ENCODE results near the gene NAMPT.

Gene NAMPT

DNA sequence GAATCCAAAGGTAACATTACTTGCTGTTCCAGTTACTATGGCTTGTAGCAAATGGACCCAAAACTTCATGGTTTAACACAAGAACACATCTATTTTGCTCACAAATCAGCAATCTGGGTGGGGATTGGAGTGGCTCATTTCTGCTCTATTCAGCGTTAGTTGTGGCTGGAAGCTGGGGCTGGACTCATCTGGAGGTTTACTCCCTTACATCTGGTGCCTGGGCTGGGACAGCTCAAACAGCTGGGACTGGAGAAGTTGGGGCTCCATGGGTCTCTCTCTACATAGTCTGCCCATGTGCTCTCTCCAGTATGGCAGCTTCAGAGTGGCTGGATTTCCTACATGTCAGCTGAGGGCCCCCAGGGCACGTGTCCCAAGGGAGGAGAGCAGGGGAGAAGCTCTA, 33.7 kb upstream of the NAMPT start:
- Histone ChIP-seq H3K36me3 (ENCODE audit: insufficient read depth, low read length) (no peaks in the 10 kb centered on the region), H3K27ac (no peak overlapping the region)
- TF ChIP-seq FOXP2 (optimal IDR thresholded peaks at IDR 0.05; ENCODE audit: control extremely low read depth, extremely low read length, insufficient read depth) = no peak
- no peak for TF ChIP-seq POLR2AphosphoS5 (IDR thresholded peaks at IDR 0.05; ENCODE audit: borderline replicate concordance, low read depth, low read length)
- no peak for TF ChIP-seq EZH2 (IDR thresholded peaks at IDR 0.05)

DNA sequence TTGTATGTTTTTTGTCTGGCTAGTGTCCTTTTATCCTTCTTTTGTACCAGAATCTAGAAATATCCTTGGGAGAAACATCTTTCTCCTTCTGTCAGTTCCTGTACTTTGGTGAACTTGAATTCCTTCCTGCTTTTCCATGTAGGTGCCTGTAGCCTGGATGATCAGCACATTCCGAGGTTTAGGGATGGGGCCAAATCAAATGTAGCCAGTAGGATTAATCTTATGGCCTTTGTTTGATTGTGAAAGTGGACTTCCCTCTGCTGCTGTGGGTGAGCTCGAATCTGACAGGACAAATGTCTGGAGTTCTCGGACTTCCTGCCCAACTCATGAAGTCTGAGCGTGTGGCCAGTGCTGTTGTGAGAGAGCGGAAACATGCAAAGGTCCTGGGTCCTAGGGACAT, 33.2 kb upstream of the NAMPT start:
- Histone ChIP-seq H3K4me3 (no peak overlapping the region), H3K36me3 (ENCODE audit: insufficient read depth, low read length) (no peaks in the 10 kb centered on the region), H3K9ac (ENCODE audit: insufficient read length) (no peak overlapping the region), H3K27ac (no peak overlapping the region), H3K9me3 (ENCODE audit: low read depth, low read length) (no peaks in the 10 kb centered on the region)
- TF ChIP-seq EZH2 (IDR thresholded peaks at IDR 0.05) (no peak), FOXP2 (optimal IDR thresholded peaks at IDR 0.05; ENCODE audit: control extremely low read depth, extremely low read length, insufficient read depth) (no peak), POLR2AphosphoS5 (IDR thresholded peaks at IDR 0.05; ENCODE audit: borderline replicate concordance, low read depth, low read length) (no peak)
- DNase-seq (ENCODE audit: low read depth, low spot score) = no peak

More for the DNA sequence above, 33.7 kb upstream of the NAMPT start:
- no peak for DNase-seq (ENCODE audit: low read depth, low spot score)
- no peaks in the 10 kb centered on the region for H3K9me3 ChIP-seq (ENCODE audit: low read depth, low read length)
- no peak overlapping the region for H3K4me3 ChIP-seq
- H3K9ac ChIP-seq (ENCODE audit: insufficient read length) = no peak overlapping the region

DNA sequence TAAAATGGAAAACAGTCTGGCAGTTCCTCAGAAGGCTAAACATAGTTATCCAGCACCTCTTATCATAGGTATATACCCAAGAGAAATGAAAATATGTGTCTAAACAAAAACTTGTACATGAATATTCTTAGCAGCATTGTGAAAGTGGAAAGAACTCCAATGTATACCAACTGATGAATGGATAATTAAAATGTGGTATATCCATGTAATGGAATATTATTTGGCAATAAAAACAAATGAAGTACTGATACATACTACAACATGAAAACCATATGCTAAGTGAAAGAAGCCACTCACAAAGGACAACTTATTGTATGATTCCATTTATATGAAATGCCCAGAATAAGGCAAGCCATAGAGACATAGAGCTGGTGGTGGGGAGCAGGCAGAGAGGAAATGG, 32.2 kb upstream of the NAMPT start:
- TF ChIP-seq EZH2 (IDR thresholded peaks at IDR 0.05) (no peak), FOXP2 (optimal IDR thresholded peaks at IDR 0.05; ENCODE audit: control extremely low read depth, extremely low read length, insufficient read depth) (no peak), POLR2AphosphoS5 (IDR thresholded peaks at IDR 0.05; ENCODE audit: borderline replicate concordance, low read depth, low read length) (no peak)
- H3K4me3 ChIP-seq = no peak overlapping the region
- no peak overlapping the region for H3K9ac ChIP-seq (ENCODE audit: insufficient read length)
- H3K36me3 ChIP-seq (ENCODE audit: insufficient read depth, low read length) = no peaks in the 10 kb centered on the region
- no peak overlapping the region for H3K27ac ChIP-seq
- no peak for DNase-seq (ENCODE audit: low read depth, low spot score)
- H3K9me3 ChIP-seq (ENCODE audit: low read depth, low read length) = no peaks in the 10 kb centered on the region

DNA sequence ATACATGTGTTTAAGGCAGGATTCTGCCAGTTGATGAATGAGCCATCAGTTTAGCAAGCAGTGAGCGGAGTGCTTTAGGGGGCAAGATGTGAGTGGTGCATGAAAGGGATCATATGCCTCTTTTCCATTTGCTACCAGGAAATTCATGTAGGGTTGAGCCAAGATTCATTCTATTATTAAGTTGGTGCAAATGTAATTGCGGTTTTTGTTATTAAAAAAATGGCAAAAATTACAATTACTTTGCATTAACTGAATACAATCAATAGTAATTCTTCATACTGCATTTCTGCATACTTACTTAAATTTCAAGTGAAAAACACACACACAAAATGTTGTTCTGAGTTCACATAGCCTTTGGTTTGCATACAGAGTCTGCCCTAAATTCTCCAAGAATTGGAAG, 30.1 kb upstream of the NAMPT start:
- Histone ChIP-seq H3K36me3 (ENCODE audit: insufficient read depth, low read length) (no peaks in the 10 kb centered on the region), H3K9me3 (ENCODE audit: low read depth, low read length) (no peaks in the 10 kb centered on the region), H3K4me3 (no peak overlapping the region), H3K27ac (no peak overlapping the region), H3K9ac (ENCODE audit: insufficient read length) (no peak overlapping the region)
- TF ChIP-seq POLR2AphosphoS5 (IDR thresholded peaks at IDR 0.05; ENCODE audit: borderline replicate concordance, low read depth, low read length) (no peak), EZH2 (IDR thresholded peaks at IDR 0.05) (no peak), FOXP2 (optimal IDR thresholded peaks at IDR 0.05; ENCODE audit: control extremely low read depth, extremely low read length, insufficient read depth) (no peak)
- no peak for DNase-seq (ENCODE audit: low read depth, low spot score)

DNA sequence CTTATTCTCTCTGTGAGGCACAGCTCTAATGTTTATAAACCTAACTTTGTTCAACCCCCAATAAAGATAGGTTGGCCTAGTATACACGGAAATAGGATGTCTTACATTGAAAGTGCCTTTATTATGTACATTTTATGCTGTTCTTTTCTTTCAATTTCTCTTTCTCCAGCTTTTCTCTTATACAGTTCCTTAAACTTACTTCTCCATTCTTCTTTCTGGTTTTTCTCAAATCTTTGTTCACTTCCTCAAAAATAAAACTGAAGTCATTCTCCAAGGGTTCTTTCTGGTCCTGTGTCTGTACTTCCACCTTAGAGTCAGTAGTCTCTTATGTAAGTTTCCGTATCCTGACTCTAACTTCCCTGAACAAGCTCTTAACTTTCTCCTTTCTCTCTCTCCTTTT, 29.2 kb upstream of the NAMPT start:
- H3K36me3 ChIP-seq (ENCODE audit: insufficient read depth, low read length) = no peaks in the 10 kb centered on the region
- no peak overlapping the region for H3K9ac ChIP-seq (ENCODE audit: insufficient read length)
- no peak overlapping the region for H3K4me3 ChIP-seq
- TF ChIP-seq POLR2AphosphoS5 (IDR thresholded peaks at IDR 0.05; ENCODE audit: borderline replicate concordance, low read depth, low read length) = no peak
- no peak for TF ChIP-seq FOXP2 (optimal IDR thresholded peaks at IDR 0.05; ENCODE audit: control extremely low read depth, extremely low read length, insufficient read depth)
- no peak for TF ChIP-seq EZH2 (IDR thresholded peaks at IDR 0.05)
- no peak overlapping the region for H3K27ac ChIP-seq
- DNase-seq (ENCODE audit: low read depth, low spot score) = no peak
- H3K9me3 ChIP-seq (ENCODE audit: low read depth, low read length) = no peaks in the 10 kb centered on the region

DNA sequence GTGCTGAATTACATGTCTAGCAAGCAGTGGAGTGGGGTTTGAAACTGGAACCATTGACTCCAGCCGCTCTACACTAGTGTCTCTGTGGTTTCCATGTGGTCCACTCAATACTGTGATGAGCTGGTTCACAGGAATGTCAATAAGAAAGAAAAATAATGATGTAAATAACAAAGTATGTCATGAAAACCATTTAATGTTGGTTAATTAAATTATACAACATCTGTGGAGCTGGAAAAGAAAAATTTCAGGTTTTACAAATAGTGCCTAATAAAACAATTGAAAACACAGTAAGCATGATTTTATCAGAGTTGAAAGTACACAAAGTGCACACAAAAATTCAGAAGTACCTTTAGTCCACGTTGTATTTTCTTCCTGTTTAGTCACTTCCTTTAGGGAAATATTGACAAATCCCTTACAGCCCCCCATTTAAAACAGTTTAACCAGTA, 28.7 kb upstream of the NAMPT start:
- TF ChIP-seq EZH2 (IDR thresholded peaks at IDR 0.05) = no peak
- no peak for TF ChIP-seq FOXP2 (optimal IDR thresholded peaks at IDR 0.05; ENCODE audit: control extremely low read depth, extremely low read length, insufficient read depth)
- no peak for TF ChIP-seq POLR2AphosphoS5 (IDR thresholded peaks at IDR 0.05; ENCODE audit: borderline replicate concordance, low read depth, low read length)
- H3K4me3 ChIP-seq = no peak overlapping the region
- no peaks in the 10 kb centered on the region for H3K36me3 ChIP-seq (ENCODE audit: insufficient read depth, low read length)
- H3K9me3 ChIP-seq (ENCODE audit: low read depth, low read length) = no peaks in the 10 kb centered on the region
- H3K9ac ChIP-seq (ENCODE audit: insufficient read length) = no peak overlapping the region
- no peak overlapping the region for H3K27ac ChIP-seq
- no peak for DNase-seq (ENCODE audit: low read depth, low spot score)

DNA sequence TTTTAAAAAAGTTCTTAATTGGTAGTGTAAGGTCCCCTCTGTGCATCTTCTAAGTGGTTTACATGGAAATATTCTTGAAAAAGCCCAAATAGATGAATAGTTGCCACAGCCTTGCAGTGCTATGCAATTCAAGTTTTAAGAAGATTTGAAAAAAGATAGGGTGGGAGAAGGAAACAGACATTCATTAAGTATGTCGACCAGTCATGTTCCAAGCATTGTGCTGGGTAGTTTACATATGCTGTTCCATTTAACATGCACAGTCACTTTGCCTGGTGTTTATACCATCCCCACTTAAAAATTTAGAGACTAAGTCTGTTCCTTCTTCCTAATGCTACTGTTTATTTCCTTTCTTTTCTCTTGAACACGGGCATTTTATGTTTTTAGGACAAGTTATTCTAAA, 28.1 kb upstream of the NAMPT start:
- H3K4me3 ChIP-seq = no peak overlapping the region
- DNase-seq (ENCODE audit: low read depth, low spot score) = no peak
- H3K27ac ChIP-seq = no peak overlapping the region
- H3K9me3 ChIP-seq (ENCODE audit: low read depth, low read length) = no peaks in the 10 kb centered on the region
- no peak for TF ChIP-seq POLR2AphosphoS5 (IDR thresholded peaks at IDR 0.05; ENCODE audit: borderline replicate concordance, low read depth, low read length)
- TF ChIP-seq FOXP2 (optimal IDR thresholded peaks at IDR 0.05; ENCODE audit: control extremely low read depth, extremely low read length, insufficient read depth) = no peak
- no peak for TF ChIP-seq EZH2 (IDR thresholded peaks at IDR 0.05)
- H3K9ac ChIP-seq (ENCODE audit: insufficient read length) = no peak overlapping the region
- H3K36me3 ChIP-seq (ENCODE audit: insufficient read depth, low read length) = no peaks in the 10 kb centered on the region

DNA sequence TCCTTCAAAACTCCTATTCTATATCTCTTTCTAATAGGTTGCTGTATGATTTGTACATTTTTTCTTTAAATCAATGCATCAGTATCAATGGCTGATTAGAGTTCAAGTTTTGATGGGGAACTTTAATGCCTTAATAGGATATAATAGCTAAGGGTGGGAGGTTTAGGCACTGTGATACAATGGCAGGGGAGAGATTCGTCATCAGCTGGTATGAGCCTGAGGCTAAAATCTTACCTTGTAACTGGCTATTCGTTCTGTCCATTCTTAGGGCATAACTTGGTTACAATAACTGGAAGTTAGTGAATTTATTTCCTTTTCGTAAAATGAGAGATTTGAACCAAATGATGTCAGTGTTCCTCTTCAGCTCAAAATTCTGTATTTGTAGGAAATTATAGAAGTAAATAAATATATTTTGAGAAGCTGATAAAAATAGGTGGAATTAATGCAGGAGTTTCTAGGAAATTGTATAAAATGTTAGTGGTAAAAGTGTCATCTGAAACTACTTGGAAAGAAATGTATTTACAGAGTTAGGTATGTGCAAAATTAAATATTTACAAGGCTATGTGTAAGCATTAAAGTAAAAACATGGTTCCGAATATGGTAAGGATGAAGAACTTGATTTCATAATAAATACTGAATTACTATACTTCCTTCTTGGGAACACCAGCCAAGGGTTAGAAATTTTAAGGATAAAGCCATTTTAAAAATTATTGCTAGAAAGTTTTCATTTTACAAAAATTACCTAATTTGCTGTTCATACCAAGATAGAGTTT, 27.5 kb upstream of the NAMPT start:
- H3K27ac ChIP-seq = no peak overlapping the region

More for the DNA sequence above, 27.5 kb upstream of the NAMPT start:
- no peak for DNase-seq (ENCODE audit: low read depth, low spot score)
- Histone ChIP-seq H3K4me3 (no peak overlapping the region), H3K36me3 (ENCODE audit: insufficient read depth, low read length) (no peaks in the 10 kb centered on the region), H3K9me3 (ENCODE audit: low read depth, low read length) (no peaks in the 10 kb centered on the region), H3K9ac (ENCODE audit: insufficient read length) (no peak overlapping the region)
- no peak for TF ChIP-seq POLR2AphosphoS5 (IDR thresholded peaks at IDR 0.05; ENCODE audit: borderline replicate concordance, low read depth, low read length)
- TF ChIP-seq FOXP2 (optimal IDR thresholded peaks at IDR 0.05; ENCODE audit: control extremely low read depth, extremely low read length, insufficient read depth) = no peak
- TF ChIP-seq EZH2 (IDR thresholded peaks at IDR 0.05) = no peak

Data from SK-N-MC (cell line).